HG03064 (cell line): ENCODE measurements around the gene LAMB1.

ENCODE experiments used
- ATAC-seq: cut with Tn5 transposase; IDR thresholded peaks from one replicate; pipeline ENCODE4 v1.9.1; 2021; ENCODE audit warnings: low read depth; ENCODE audit not compliant: unreplicated experiment

LAMB1 gene

GRCh38 chr7:107999779-108000560 lies 3.0 kb downstream of the LAMB1 start:
- ATAC-seq, result no peak

DNA sequence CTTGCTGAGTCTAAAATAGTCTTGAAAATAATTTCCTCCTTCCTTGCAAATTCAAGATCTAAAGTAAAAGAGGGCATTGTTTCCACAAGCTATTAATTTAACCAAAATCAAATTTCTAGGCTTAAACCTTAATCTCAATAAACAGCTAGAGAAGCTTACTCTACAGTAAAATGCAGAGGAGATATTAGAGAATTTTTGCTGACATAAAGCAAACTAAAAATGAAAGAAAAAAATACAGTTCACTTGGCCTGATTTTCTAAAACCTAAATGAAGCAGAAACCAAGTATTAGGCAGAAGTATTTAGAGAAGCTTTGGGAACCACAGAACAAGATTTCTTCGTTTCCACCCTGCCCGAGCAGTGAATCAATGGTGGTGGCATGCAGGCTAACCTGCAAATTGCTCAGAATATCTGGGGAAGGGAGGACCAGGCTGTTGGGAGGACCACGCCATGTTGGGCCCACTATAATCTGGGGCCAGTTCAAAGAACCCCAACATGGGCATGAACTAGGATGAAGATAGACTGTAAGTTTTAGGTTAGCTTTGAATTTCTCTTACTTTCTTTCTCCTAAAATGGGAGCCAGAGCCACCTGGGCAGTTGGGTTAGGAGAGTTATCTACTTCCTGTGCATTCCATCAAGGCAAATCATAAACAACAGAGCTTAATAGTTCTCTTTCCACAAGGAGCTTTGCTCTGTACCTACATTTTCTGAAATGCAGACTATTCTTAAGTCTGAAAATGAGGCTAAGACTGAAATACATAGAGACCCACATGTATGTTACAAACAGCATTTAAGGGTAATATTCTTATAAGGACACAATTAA lies 4.1 kb downstream of the LAMB1 start:
- ATAC-seq, result no peak

DNA sequence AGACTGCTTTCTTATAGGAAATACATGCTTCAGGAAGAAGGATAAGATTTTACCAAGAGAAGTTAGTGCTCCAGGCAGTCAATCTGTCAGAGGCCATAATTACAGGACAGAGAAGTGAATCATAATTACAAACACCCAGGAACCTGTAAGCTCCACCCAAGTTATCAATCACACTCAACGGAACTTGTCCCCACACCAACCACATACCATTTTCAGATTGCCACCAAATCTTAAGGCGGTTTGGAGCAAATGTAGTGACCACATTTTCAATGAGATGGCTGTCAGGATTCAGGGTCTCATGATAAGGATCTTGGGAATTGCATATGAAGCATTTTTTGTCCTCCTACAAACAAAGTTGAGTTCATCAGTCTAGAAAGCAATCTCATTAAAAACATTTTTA lies 4.8 kb downstream of the LAMB1 start:
- ATAC-seq, result no peak

- no peak for ATAC-seq
Observed at GRCh38 chr7:107996072-107996882, 6.7 kb downstream of the LAMB1 start.

DNA sequence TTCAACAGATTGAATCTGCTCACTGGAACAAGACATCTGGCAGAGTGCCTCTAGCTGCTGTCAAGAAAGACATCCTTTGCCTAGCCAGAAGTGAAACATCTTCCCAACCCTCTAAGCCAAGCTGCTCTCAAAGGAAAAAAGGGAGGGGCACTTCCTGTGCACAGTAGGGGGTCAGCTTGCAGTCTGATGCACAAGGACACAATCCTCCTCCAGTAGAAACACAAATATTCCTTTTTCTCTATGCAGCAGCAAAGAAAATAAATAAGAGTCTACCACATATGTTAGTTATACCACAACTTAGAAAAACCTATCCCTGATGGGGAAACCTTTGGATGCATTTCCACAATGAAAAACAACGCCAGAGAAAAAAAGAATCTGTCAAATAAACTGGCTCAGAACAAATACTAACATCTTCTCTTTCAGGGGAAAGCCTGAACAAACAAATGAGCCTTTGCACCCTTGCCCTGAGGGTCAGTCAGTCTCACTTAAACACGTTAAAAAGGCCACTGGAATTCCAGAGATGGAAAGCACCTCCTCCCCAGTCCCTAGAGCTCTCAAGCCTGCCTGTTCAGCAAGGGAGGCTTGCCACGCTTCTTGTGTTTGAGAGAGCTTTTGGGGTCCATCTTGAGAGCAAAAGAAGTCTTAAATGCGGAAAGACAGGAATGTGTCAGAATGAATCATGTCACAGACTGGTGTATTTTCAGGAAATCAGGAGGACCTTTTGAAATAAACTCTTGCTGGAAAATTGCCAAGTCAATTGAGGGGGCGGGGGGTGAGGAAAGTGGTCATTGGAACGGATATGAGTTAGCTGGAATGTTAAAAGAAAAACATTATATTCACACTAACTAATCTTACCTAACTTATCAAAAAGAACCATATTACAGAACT lies 7.5 kb downstream of the LAMB1 start:
- ATAC-seq, result no peak

DNA sequence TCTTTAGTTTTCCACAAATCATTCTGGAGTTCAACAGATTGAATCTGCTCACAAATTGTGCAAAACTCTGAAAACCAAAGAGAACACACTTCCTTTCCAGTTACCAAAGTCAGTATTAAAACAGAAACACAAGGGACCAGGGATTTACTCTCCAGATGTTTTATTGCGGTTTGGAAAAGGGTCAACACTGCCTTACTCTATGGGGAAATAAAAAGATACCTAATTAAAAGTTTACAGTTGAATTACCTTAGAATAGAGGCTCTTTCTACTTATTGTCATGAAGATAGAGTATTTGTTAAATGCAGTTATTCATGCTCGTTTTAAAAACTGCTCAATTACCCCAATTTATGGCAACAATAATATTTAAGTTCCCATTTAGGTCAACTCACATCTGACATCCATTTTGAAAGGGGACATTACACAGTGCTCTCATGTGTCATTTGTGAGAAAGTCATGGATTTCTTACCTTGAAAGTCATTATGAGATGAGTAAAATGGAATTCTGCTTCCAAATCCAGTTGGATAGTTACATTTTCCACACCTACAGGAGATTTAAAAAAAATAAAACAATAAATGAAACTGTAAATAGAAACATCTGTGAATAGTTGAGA lies 8.4 kb downstream of the LAMB1 start:
- ATAC-seq, result no peak

GRCh38 chr7:107993891-107994291 lies 9.1 kb downstream of the LAMB1 start:
- no peak for ATAC-seq

- no peak for ATAC-seq
Observed at GRCh38 chr7:107989618-107990373, 13.2 kb downstream of the LAMB1 start.

DNA sequence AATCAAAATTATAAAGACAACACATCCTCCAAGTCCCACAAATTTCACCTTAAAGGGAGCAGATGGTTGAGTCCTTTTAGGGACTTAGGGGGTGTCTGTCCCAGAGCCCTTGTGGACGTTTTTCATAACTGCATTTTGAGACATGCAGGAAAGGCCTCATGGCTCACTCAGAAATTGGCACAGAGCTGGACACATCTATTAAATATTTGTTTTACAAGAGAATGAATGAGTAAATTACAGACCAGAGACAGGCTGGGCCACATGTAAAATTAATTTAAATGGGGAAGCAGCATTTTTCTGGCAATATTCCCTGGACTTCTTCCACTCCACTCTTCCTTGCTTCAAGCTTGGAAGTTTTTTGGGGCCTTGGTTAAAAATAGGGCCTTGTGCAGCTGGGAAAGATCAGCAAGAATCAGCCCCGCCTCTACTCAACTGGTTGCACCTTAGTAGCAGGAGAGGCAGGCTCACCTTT lies 20.0 kb downstream of the LAMB1 start:
- ATAC-seq, result no peak

DNA sequence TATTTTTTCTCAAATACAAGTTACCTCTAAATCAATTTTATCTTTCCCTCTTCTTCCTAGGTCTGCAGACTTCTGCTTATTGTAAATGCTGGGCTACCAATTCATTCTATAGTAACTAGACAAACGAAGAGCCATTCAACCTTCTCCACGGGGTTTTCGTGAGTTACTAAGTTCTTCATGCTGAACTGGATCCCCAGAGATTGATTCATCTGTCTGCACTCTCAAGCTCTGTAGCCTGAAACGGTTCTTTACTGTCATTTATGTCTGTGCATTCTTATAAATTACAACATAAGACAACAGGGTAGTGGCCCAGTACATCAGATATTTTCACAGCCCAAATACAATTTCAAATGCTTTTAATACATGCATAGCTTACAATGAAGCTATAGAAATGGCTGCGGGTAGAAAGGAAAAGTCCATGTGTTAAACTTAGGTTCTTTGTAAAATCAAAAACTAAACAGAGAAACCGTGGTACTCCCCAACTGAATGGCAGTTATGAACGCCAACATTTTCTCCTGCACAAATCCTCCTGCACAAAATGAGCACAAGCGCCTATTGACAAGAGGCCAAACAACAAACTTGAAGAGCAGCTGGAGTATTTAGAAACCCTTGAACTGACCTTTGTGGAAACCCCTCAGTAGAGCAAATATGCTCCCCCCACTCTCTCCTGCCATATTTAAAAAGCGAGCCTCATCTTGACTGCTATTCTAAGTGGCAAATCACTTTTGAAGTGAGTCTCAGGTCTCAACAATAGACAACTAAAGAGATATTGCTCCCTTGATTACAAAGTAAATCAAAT lies 20.7 kb downstream of the LAMB1 start:
- ATAC-seq, result no peak

DNA sequence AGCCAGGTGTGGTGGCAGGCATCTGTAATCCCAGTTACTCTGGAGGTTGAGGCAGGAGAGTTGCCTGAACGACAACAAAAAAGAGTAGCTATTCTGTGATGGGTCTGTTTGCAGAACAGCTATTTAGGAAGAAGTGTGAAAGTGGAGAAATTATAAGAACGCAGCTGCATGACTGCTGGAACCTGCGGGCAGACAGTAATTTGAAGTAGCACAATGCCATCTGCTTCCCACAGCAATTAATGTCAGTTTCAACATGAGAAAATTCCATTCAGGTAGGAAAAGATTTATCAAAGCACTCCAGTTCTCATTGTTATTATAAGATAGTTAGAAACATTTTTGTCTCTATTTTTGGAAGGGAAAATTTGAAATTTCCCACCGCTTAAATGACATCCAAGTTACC lies 21.5 kb downstream of the LAMB1 start:
- no peak for ATAC-seq

- ATAC-seq, result no peak
Observed at GRCh38 chr7:107980671-107981190, 22.2 kb downstream of the LAMB1 start.

- ATAC-seq, result no peak
Observed at GRCh38 chr7:107980171-107980570, 22.8 kb downstream of the LAMB1 start.

- ATAC-seq, result no peak
Observed at GRCh38 chr7:107978815-107979408, 24.0 kb downstream of the LAMB1 start.

GRCh38 chr7:107977048-107977447 lies 25.9 kb downstream of the LAMB1 start:
- no peak for ATAC-seq

DNA sequence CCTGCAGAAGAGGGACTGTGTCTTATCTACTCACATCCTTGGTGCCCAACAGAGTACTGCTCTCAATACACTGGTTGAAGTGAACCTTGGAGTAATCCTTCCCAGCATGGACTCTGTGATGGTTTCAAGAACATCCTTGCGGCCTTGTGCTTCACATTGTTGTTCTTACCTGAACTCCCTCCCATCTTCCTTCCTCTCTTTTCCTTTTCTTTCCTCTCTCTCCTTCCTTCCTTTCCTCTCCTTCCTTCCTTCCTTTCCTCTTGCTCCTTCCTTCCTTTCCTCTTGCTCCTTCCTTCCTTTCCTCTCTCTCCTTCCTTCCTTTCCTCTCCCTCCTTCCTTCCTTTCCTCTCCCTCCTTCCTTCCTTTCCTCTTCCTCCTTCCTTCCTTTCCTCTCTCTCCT lies 26.3 kb downstream of the LAMB1 start:
- ATAC-seq, result no peak

GRCh38 chr7:107975394-107976013 lies 27.5 kb downstream of the LAMB1 start:
- ATAC-seq, result no peak
